Neuronal stem cell (in vitro differentiated cells): ENCODE measurements around the gene LDLRAD2.

Experiments
- DNase-seq: peaks from one replicate; pipeline ENCODE4 v3.0.0-alpha.2; 2013; ENCODE audit warnings: low spot score
- H2AFZ ChIP-seq: one replicate; pipeline ENCODE4 v1.6.1; 2013; ENCODE audit warnings: mild to moderate bottlenecking, low read length, inconsistent platforms
- H2AK5ac ChIP-seq: 2 replicates; pipeline ENCODE4 v1.6.1; 2013; ENCODE audit warnings: low read depth, mild to moderate bottlenecking, inconsistent platforms, low read length, moderate library complexity, mixed read lengths
- H2BK120ac ChIP-seq: 2 replicates; pipeline ENCODE4 v1.6.1; 2013; ENCODE audit warnings: low read depth, mild to moderate bottlenecking, inconsistent platforms, low read length, moderate library complexity, mixed read lengths
- H2BK12ac ChIP-seq: one replicate; pipeline ENCODE4 v1.6.1; 2013; ENCODE audit warnings: low read length, inconsistent platforms
- H2BK15ac ChIP-seq: 2 replicates; pipeline ENCODE4 v1.6.1; 2013; ENCODE audit warnings: mild to moderate bottlenecking, low read length, inconsistent platforms, mixed read lengths
- H2BK5ac ChIP-seq: one replicate; pipeline ENCODE4 v1.6.1; 2013; ENCODE audit warnings: inconsistent platforms, mild to moderate bottlenecking, low read length, moderate library complexity
- H3K14ac ChIP-seq: one replicate; pipeline ENCODE4 v1.6.1; 2013; ENCODE audit warnings: low read length, inconsistent platforms
- H3K18ac ChIP-seq: 2 replicates; pipeline ENCODE4 v1.6.1; 2013; ENCODE audit warnings: low read length, inconsistent platforms
- H3K23ac ChIP-seq: 2 replicates; pipeline ENCODE4 v1.6.1; 2013; ENCODE audit warnings: low read depth, mild to moderate bottlenecking, mixed read lengths, low read length, inconsistent platforms; ENCODE audit not compliant: poor library complexity
- H3K27ac ChIP-seq: replicated peaks from 3 replicates; pipeline ENCODE4 v1.5.1; 2013; ENCODE audit warnings: low read length, inconsistent platforms
- H3K27me3 ChIP-seq, 3 experiments: 2 replicates each; pipeline ENCODE4 v1.6.1; 2013; ENCODE audit warnings: low read length in 3 of 3, mild to moderate bottlenecking in 2 of 3, inconsistent platforms in 1 of 3, low read depth in 1 of 3, mixed read lengths in 1 of 3, moderate library complexity in 1 of 3; ENCODE audit not compliant: control insufficient read depth in 3 of 3, insufficient read depth in 3 of 3
- H3K36me3 ChIP-seq, 2 donors: replicated peaks in 1 of 2; 2 replicates each; pipeline ENCODE4 v1.6.1; 2013; ENCODE audit warnings: low read length in 2 of 2; ENCODE audit not compliant: control insufficient read depth in 2 of 2, insufficient read depth in 2 of 2
- H3K4ac ChIP-seq: 2 replicates; pipeline ENCODE4 v1.6.1; 2013; ENCODE audit warnings: inconsistent platforms, mild to moderate bottlenecking, low read length, moderate library complexity
- H3K4me1 ChIP-seq, 2 donors: 1 replicate in 1 of 2; 2 replicates in 1 of 2; pipeline ENCODE4 v1.6.1; 2013; ENCODE audit warnings: low read length in 2 of 2, low read depth in 1 of 2; ENCODE audit not compliant: control insufficient read depth in 2 of 2, insufficient read depth in 1 of 2
- H3K4me2 ChIP-seq: one replicate; pipeline ENCODE4 v1.6.1; 2013; ENCODE audit warnings: mild to moderate bottlenecking, low read length, inconsistent platforms; ENCODE audit not compliant: insufficient read depth, poor library complexity, severe bottlenecking
- H3K4me3 ChIP-seq, 2 donors: 2 replicates each; pipeline ENCODE4 v1.5.1; 2013; ENCODE audit warnings: low read length in 2 of 2, mild to moderate bottlenecking in 2 of 2, inconsistent platforms in 1 of 2, moderate library complexity in 1 of 2
- H3K79me1 ChIP-seq: one replicate; pipeline ENCODE4 v1.6.1; 2013; ENCODE audit warnings: low read depth, mild to moderate bottlenecking, inconsistent platforms, low read length, moderate library complexity
- H3K9ac ChIP-seq: one replicate; pipeline ENCODE4 v1.6.1; 2013; ENCODE audit warnings: mild to moderate bottlenecking, low read depth, low read length, inconsistent platforms; ENCODE audit not compliant: poor library complexity
- H3K9me3 ChIP-seq, 2 donors: replicated peaks in 1 of 2; 2 replicates each; pipeline versions ENCODE3 to v1.6.1; 2013; ENCODE audit warnings: low read length in 2 of 2, mild to moderate bottlenecking in 2 of 2, inconsistent platforms in 1 of 2, low read depth in 1 of 2, mixed read lengths in 1 of 2, moderate library complexity in 1 of 2; ENCODE audit not compliant: control insufficient read depth in 2 of 2, insufficient read depth in 1 of 2
- H4K8ac ChIP-seq: one replicate; pipeline ENCODE4 v1.6.1; 2013; ENCODE audit warnings: low read depth, mild to moderate bottlenecking, inconsistent platforms, low read length, moderate library complexity
- H4K91ac ChIP-seq: one replicate; pipeline ENCODE4 v1.6.1; 2013; ENCODE audit warnings: low read length, low read depth, mild to moderate bottlenecking, inconsistent platforms; ENCODE audit not compliant: poor library complexity
- WGBS, 2 donors: extraction: QIAGEN DNeasy Blood & Tissue Kit; methylation state at CpG; one replicate each; pipeline ENCODE4 v1.1.7; 2013; ENCODE audit warnings: missing lambda C conversion rate in 2 of 2, mixed read lengths in 1 of 2; ENCODE audit not compliant: insufficient read length in 2 of 2, insufficient replicate concordance in 1 of 2; ENCODE audit errors: extremely low coverage in 2 of 2; 5-methylcytosine and 5-hydroxymethylcytosine counted together

LDLRAD2 gene

DNA sequence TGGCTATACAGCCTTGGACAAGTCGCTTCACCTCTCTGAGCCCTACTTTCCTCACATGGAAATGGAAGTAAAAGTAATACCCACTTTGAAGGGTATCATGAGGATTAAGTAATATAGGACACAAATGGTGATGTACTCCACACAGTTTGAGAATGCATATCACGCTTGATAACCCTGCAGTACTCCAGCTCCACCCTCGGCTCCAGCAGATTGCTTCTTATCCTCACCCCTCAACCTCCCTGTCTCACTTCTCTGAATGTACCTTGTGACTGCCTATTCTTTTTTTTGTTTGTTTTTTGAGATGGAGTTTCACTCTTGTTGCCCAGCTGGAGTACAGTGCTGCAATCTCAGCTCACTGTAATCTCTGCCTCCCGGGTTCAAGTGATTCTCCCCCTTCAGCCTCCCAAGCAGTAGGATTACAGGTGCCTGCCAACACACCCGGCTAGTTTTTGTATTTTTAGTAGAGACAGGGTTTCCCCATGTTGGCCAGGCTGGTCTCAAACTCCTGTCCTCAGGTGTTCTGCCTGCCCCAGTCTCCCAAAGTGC is 55.5 kb downstream of the LDLRAD2 start:
- no CpG with 5 or more reads among the region's 5 CpGs for WGBS, 2 donors
- Histone ChIP-seq H3K18ac (no peak overlapping the region), H3K4ac (no peak overlapping the region), H3K4me3 (no peak overlapping the region), H2AFZ (no peak overlapping the region), H3K9ac (no peak overlapping the region), H2AK5ac (no peak overlapping the region), H2BK5ac (no peak overlapping the region), H3K27me3 (no peaks in the 10 kb centered on the region), H4K91ac (no peak overlapping the region), H4K8ac (no peak overlapping the region), H3K4me2 (no peak overlapping the region), H2BK12ac (no peak overlapping the region), H3K4me1 (peaks cover 6 to 9% of the 10 kb centered on the region in 2 donors), H3K14ac (no peak overlapping the region), H3K9me3 (no peaks in the 10 kb centered on the region), H2BK15ac (no peak overlapping the region), H3K23ac (no peak overlapping the region), H3K36me3 (peaks cover 36% of the 10 kb centered on the region in 2 donors), H3K27ac (no peak overlapping the region), H3K79me1 (peaks cover 3% of the 10 kb centered on the region), H2BK120ac (no peak overlapping the region)
- DNase-seq = no peak

DNA sequence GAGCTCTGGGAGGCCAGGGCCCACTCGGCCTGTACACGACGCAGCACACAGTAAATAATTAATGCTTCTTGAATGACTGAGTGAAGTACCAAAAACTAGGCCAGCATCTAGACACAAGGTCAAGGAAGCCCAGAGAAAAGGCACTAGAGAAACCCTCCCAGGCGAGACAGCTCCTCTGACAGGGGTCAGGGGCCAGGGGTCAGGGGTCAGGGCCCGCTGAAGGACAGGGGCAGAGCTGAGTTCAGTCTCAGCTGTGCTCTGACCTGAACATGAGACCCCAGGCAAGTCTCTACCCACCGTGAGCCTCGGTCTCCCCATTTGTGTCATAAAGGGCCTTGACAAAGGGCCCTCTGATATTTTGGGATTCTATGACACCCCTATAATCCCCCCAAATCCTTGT is 56.4 kb downstream of the LDLRAD2 start:
- Histone ChIP-seq H3K79me1 (peaks cover 3% of the 10 kb centered on the region), H4K8ac (no peak overlapping the region), H3K23ac (no peak overlapping the region), H3K27me3 (no peaks in the 10 kb centered on the region), H3K36me3 (peaks cover 36 to 45% of the 10 kb centered on the region in 2 donors), H2BK12ac (no peak overlapping the region), H3K27ac (no peak overlapping the region), H3K4me2 (no peak overlapping the region), H3K14ac (no peak overlapping the region), H3K4me3 (no peak overlapping the region), H3K9ac (no peak overlapping the region), H3K4ac (no peak overlapping the region), H2BK120ac (no peak overlapping the region), H2BK15ac (no peak overlapping the region), H2AFZ (no peak overlapping the region), H3K9me3 (no peaks in the 10 kb centered on the region), H3K18ac (no peak overlapping the region), H4K91ac (no peak overlapping the region), H2AK5ac (no peak overlapping the region), H3K4me1 (peaks cover 6 to 9% of the 10 kb centered on the region in 2 donors), H2BK5ac (no peak overlapping the region)
- DNase-seq = no peak
- WGBS, 2 donors = no CpG with 5 or more reads among the region's 7 CpGs

DNA sequence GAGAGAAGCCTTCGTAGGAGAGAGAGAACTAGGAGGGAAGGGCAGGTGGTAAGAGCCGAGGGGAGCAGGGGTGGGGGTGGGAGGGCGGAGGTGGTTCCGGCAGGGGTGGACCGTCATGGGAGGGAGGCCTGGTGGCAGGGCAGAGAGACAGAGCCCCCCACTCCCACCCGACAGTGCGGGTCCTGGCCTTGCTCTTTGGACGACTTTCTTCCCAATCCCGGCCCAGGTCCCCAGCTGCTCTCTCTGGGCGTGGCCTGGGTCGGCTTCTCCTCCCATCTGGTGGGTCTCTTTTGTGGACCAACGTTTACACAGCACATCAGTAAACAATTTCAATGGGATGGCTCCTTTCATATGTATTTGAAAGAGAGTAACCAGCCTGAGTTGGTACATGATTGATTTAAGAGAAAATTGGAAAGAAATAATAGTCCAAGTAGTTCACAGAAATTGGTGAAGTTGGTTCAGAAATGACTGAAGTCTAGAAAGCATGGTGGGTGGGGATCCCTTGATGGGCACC is 56.9 kb downstream of the LDLRAD2 start:
- Histone ChIP-seq H2BK15ac (no peak overlapping the region), H2BK120ac (no peak overlapping the region), H3K4ac (no peak overlapping the region), H3K9me3 (no peaks in the 10 kb centered on the region), H3K18ac (no peak overlapping the region), H3K4me3 (no peak overlapping the region), H3K23ac (no peak overlapping the region), H2AFZ (no peak overlapping the region), H2AK5ac (no peak overlapping the region), H3K27ac (no peak overlapping the region), H3K9ac (no peak overlapping the region), H3K14ac (no peak overlapping the region), H3K27me3 (no peaks in the 10 kb centered on the region), H2BK5ac (no peak overlapping the region), H3K36me3 (peaks cover 36 to 49% of the 10 kb centered on the region in 2 donors), H2BK12ac (no peak overlapping the region), H3K4me1 (peaks cover 7 to 9% of the 10 kb centered on the region in 2 donors), H4K8ac (no peak overlapping the region), H4K91ac (no peak overlapping the region), H3K79me1 (peaks cover 2% of the 10 kb centered on the region), H3K4me2 (no peak overlapping the region)
- WGBS, 2 donors = no CpG with 5 or more reads among the region's 12 CpGs
- no peak for DNase-seq

DNA sequence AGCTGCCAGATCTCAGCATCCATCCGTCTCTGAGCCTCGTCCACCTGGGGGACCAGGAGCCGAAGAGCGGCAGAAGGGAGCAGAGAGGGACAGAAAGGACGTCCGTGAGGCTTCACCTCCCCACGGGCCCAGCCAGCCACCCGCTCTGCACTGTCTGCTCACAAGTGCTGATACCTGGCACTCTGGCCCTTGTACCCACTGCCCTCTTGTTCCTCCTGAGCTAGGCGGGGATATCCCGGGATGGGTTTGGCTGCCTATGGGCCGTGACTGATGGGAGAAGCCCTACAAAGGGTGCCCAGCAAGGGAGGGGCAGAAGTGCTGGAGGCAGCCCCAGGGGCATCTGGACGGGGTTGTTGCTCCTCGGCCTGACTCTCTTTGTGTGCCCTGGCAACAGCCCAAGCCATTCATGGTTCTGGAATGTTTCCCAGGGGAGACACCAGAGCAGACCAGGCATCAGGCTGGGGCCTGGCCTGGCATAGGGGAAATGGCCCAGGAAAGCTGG is 57.6 kb downstream of the LDLRAD2 start:
- Histone ChIP-seq H2BK120ac (no peak overlapping the region), H2AFZ (no peak overlapping the region), H3K14ac (no peak overlapping the region), H4K8ac (no peak overlapping the region), H3K4me2 (no peak overlapping the region), H3K27me3 (no peaks in the 10 kb centered on the region), H2BK5ac (peak overlapping the region; percentile 39), H3K36me3 (peaks cover 39 to 50% of the 10 kb centered on the region in 2 donors), H3K79me1 (peaks cover 2% of the 10 kb centered on the region), H3K23ac (no peak overlapping the region), H3K4me1 (peaks cover 7 to 9% of the 10 kb centered on the region in 2 donors), H4K91ac (no peak overlapping the region), H3K4me3 (no peak overlapping the region), H3K18ac (no peak overlapping the region), H3K9ac (no peak overlapping the region), H3K9me3 (no peaks in the 10 kb centered on the region), H3K4ac (no peak overlapping the region), H3K27ac (no peak overlapping the region), H2BK12ac (no peak overlapping the region), H2BK15ac (no peak overlapping the region), H2AK5ac (no peak overlapping the region)
- no peak for DNase-seq
- no CpG with 5 or more reads among the region's 13 CpGs for WGBS, 2 donors
